ENCODE results near the gene C3orf22. TPM values are rescaled to one million over a fixed set of nuclear protein-coding genes. Genes with fewer than 3 reads are reported as not detected.

The C3orf22 gene
- total RNA-seq, 2 experiments from 2014 or later, result not detected

GRCh38 chr3:126554560-126555525, 3.9 kb downstream of the C3orf22 start:
- Mint-ChIP-seq H3K9me3 (ENCODE audit: low read depth) (no peaks in the 10 kb centered on the region), H3K27ac (no peak overlapping the region), H3K27me3 (no peaks in the 10 kb centered on the region), H3K4me3 (no peak overlapping the region), H3K36me3 (ENCODE audit: low read depth) (no peaks in the 10 kb centered on the region), H3K4me1 (no peaks in the 10 kb centered on the region)
- ChIA-PET CTCF (interaction anchor here (1.2 kb wide), 1 partner anchor 28 kb away, joined by 3 read pairs; no protein-coding TSS in a partner anchor), POLR2A (no interaction called here)
- ATAC-seq (no peak), DNase-seq (no peak)
- intact Hi-C loops (cut with DNase I, micrococcal nuclease), result no loop called here

GRCh38 chr3:126553284-126554084, 5.2 kb downstream of the C3orf22 start:
- H3K4me1 Mint-ChIP-seq, result no peaks in the 10 kb centered on the region
- H3K27me3 Mint-ChIP-seq, result no peaks in the 10 kb centered on the region
- no peak overlapping the region for H3K4me3 Mint-ChIP-seq
- H3K27ac Mint-ChIP-seq, result no peak overlapping the region
- intact Hi-C loops (cut with DNase I, micrococcal nuclease), result no loop called here
- no peak for DNase-seq
- H3K36me3 Mint-ChIP-seq (ENCODE audit: low read depth), result no peaks in the 10 kb centered on the region
- ChIA-PET POLR2A (no interaction called here), CTCF (interaction anchor here (0.7 to 1.5 kb wide), 2 partner anchors 31 to 959 kb away, joined by 3 to 4 read pairs; no protein-coding TSS in a partner anchor)
- H3K9me3 Mint-ChIP-seq (ENCODE audit: low read depth), result no peaks in the 10 kb centered on the region
- no peak for ATAC-seq

- POLR2A ChIA-PET, result no interaction called here
- H3K9me3 Mint-ChIP-seq (ENCODE audit: low read depth), result no peaks in the 10 kb centered on the region
- H3K27ac Mint-ChIP-seq, result no peak overlapping the region
- CTCF ChIA-PET, result interaction anchor here (0.7 to 1.5 kb wide), 2 partner anchors 30 to 959 kb away, joined by 3 to 4 read pairs; no protein-coding TSS in a partner anchor
- DNase-seq (no peak), ATAC-seq (no peak)
- no peaks in the 10 kb centered on the region for H3K27me3 Mint-ChIP-seq
- no peak overlapping the region for H3K4me3 Mint-ChIP-seq
- no peaks in the 10 kb centered on the region for H3K4me1 Mint-ChIP-seq
- intact Hi-C loops (cut with DNase I, micrococcal nuclease), result no loop called here
- H3K36me3 Mint-ChIP-seq (ENCODE audit: low read depth), result no peaks in the 10 kb centered on the region
Observed at GRCh38 chr3:126552688-126553283, 5.9 kb downstream of the C3orf22 start.

- Mint-ChIP-seq H3K27me3 (no peaks in the 10 kb centered on the region), H3K27ac (no peak overlapping the region), H3K36me3 (ENCODE audit: low read depth) (no peaks in the 10 kb centered on the region), H3K4me1 (no peaks in the 10 kb centered on the region), H3K4me3 (no peak overlapping the region), H3K9me3 (ENCODE audit: low read depth) (no peaks in the 10 kb centered on the region)
- no peak for DNase-seq
- ATAC-seq, result no peak
- intact Hi-C loops (cut with DNase I, micrococcal nuclease), result no loop called here
- ChIA-PET POLR2A (no interaction called here), CTCF (interaction anchor here (1.5 kb wide), 1 partner anchor 29 kb away, joined by 4 read pairs; no protein-coding TSS in a partner anchor)
Observed at GRCh38 chr3:126551839-126552687, 6.7 kb downstream of the C3orf22 start.

GRCh38 chr3:126551121-126551838, 7.5 kb downstream of the C3orf22 start:
- intact Hi-C loops (cut with DNase I, micrococcal nuclease), result no loop called here
- DNase-seq, result no peak
- no peaks in the 10 kb centered on the region for H3K4me1 Mint-ChIP-seq
- H3K36me3 Mint-ChIP-seq (ENCODE audit: low read depth), result no peaks in the 10 kb centered on the region
- POLR2A ChIA-PET, result no interaction called here
- no peak for ATAC-seq
- no peaks in the 10 kb centered on the region for H3K9me3 Mint-ChIP-seq (ENCODE audit: low read depth)
- CTCF ChIA-PET, result no interaction called here
- no peaks in the 10 kb centered on the region for H3K27me3 Mint-ChIP-seq
- H3K4me3 Mint-ChIP-seq, result no peak overlapping the region
- H3K27ac Mint-ChIP-seq, result no peak overlapping the region

GRCh38 chr3:126550488-126551051, 8.2 kb downstream of the C3orf22 start:
- intact Hi-C loops (cut with DNase I, micrococcal nuclease), result no loop called here
- DNase-seq (no peak), ATAC-seq (no peak)
- Mint-ChIP-seq H3K9me3 (ENCODE audit: low read depth) (no peaks in the 10 kb centered on the region), H3K4me3 (no peak overlapping the region), H3K27me3 (no peaks in the 10 kb centered on the region), H3K4me1 (no peaks in the 10 kb centered on the region), H3K36me3 (ENCODE audit: low read depth) (no peaks in the 10 kb centered on the region), H3K27ac (no peak overlapping the region)
- ChIA-PET CTCF (interaction anchor here (0.6 kb wide), 1 partner anchor 932 kb away, joined by 3 read pairs; no protein-coding TSS in a partner anchor), POLR2A (no interaction called here)

- CTCF ChIA-PET, result interaction anchor here (0.6 kb wide), 1 partner anchor 933 kb away, joined by 3 read pairs; no protein-coding TSS in a partner anchor
- Mint-ChIP-seq H3K36me3 (ENCODE audit: low read depth) (no peaks in the 10 kb centered on the region), H3K27ac (no peak overlapping the region), H3K9me3 (ENCODE audit: low read depth) (no peaks in the 10 kb centered on the region), H3K4me1 (no peaks in the 10 kb centered on the region), H3K4me3 (no peak overlapping the region), H3K27me3 (no peaks in the 10 kb centered on the region)
- POLR2A ChIA-PET, result no interaction called here
- no peak for DNase-seq
- intact Hi-C loops (cut with DNase I, micrococcal nuclease), result no loop called here
- ATAC-seq, result no peak
Observed at GRCh38 chr3:126549861-126550487, 8.8 kb downstream of the C3orf22 start.

- Mint-ChIP-seq H3K27ac (no peak overlapping the region), H3K4me1 (no peaks in the 10 kb centered on the region), H3K9me3 (ENCODE audit: low read depth) (no peaks in the 10 kb centered on the region), H3K27me3 (no peaks in the 10 kb centered on the region), H3K36me3 (ENCODE audit: low read depth) (no peaks in the 10 kb centered on the region), H3K4me3 (no peak overlapping the region)
- POLR2A ChIA-PET, result no interaction called here
- intact Hi-C loops (cut with DNase I, micrococcal nuclease), result no loop called here
- CTCF ChIA-PET, result no interaction called here
- ATAC-seq (no peak), DNase-seq (no peak)
Observed at GRCh38 chr3:126548556-126549466, 9.9 kb downstream of the C3orf22 start.

- Mint-ChIP-seq H3K27ac (no peak overlapping the region), H3K36me3 (ENCODE audit: low read depth) (no peaks in the 10 kb centered on the region), H3K9me3 (ENCODE audit: low read depth) (no peaks in the 10 kb centered on the region), H3K4me1 (no peaks in the 10 kb centered on the region), H3K4me3 (no peak overlapping the region), H3K27me3 (peaks cover 2% of the 10 kb centered on the region)
- intact Hi-C loops (cut with DNase I, micrococcal nuclease), result no loop called here
- ATAC-seq, result no peak
- ChIA-PET CTCF (no interaction called here), POLR2A (no interaction called here)
- DNase-seq, result no peak
Observed at GRCh38 chr3:126547721-126548120, 11.0 kb downstream of the C3orf22 start.
